NOMO-1 treated with DMSO at 0.1 percent for 48 hours (cell line): Measurements from ENCODE around the gene CCDC178.
A peak's percentile ranks its signal among the peaks of the same experiment; 100 is the strongest.
"Not testable (repeated sequence)": the region's sequence is repeated elsewhere in the genome, so short reads cannot be mapped to it uniquely, and the experiment has no call there.

ENCODE experiments used
- DNase-seq: peaks from one replicate; lab custom pipeline; 2025; ENCODE audit not compliant: unreplicated experiment; lab: John Stamatoyannopoulos, UW

CCDC178 gene

DNA sequence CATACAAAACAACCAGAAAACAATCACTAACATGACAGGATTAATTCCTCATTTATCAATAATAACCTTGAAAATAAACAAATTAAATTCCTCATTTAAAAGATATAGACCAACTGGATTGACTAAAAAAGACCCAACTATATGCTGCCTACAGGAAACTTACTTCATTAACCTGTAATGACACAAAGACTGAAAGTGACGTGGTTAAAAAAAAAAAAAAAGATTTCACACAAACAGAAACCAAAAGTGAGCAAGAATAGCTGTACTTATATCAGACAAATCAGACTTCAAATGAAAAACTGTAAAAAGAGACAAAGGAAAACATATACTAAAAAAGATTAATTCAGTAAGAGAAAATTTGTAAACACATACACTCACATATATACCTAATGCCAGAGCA lies 201.2 kb downstream of the CCDC178 start:
- no peak for DNase-seq

DNA sequence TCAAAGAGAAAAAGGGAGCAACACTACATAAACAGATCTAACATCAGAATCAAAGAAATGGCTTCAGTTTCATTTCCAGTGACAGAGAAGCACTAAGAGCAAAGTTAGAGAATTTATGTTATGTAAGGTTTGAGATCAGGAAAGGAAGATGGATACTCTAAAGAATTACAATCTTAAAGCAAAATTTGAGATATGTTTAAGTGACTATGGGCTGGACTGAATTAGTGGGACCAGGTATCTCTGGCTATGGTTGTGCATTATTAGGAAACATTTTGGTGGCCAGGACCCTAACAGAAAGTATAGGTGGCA lies 208.2 kb downstream of the CCDC178 start:
- no peak for DNase-seq

DNA sequence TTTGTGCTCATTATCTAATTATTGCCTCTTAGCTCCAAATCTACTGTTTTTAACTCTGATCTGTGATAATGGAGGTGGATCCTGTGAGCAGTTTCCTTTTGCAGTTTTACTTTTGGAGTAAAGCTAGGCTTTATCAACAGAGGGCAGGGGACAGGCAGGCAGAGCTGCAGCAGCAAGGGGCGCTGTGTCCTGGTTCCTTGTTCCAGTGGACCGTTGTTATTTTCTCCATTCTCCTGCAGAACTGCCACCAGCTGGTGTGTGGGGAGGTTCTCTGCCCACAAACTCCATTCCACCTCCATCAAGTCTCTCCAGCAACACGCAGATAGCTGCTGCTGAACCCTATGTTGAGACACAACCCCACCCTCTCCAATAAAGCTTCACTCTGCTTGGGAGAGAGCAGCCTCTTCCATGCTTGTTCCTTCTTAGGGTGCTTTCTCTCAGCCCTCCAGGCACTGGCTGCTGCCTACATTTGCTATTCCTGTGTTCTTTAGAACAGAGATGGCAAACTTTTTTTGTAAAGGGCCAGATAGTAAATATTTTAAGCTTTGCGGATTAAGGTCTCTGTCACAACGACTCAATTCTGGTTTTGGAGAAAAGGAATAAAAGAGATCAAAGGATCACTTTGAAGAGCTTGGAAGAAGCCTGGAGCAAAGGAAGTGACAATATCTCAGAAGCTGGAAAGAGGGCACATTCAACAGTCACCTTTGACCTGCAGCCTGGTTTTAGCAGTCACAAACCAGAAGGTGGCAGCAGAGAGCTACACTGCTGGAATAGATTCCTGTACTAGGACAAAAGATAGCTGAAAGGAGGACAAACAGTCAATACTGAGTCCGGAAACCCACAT lies 208.8 kb downstream of the CCDC178 start:
- peak; percentile 39 for DNase-seq

DNA sequence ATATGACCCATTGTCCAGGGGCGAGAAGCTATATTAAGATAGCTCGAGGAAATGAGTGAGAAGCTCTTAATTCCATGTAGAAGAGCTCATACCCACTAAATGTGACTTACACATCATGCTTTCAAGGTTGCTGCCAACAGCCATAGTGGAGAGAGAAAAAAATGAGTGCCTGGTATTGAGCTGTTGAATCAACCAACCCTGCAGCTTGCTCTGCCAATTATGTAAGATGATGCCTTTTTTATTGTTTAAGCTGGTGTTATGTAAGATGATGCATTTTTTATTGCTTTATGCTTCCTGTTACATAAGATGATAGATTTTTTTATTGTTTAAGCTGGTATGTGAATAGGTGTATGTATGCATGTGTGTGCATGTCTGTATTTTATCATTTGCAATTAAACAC lies 228.2 kb downstream of the CCDC178 start:
- no peak for DNase-seq

DNA sequence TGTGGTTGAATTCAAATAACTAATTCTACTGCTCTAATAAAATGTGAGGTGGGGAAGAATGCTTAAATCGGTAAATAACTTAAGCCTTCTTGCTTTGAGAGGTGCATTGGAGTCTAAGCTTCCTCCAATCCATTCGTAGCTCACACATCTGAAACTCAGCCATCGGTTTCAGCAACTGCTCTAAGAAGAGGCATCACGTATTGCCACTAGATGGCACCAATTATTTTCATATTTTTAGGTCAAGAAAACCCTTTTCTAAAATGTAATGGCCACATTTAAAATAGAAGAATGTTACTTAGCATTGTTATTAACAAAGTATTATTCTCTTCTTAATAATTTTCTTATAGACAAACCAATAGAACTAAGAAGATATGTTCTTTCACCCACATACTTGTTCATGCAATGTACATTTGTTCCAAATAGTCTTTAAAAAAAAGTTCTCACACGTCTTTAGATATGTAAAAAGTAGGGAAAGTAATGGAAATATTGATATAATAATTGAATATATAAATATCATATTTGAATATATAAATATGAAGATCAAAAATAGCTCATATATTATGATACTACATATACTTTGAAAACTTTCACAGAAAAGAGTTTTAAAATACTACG lies 229.8 kb downstream of the CCDC178 start:
- DNase-seq, result peak; percentile 2

DNA sequence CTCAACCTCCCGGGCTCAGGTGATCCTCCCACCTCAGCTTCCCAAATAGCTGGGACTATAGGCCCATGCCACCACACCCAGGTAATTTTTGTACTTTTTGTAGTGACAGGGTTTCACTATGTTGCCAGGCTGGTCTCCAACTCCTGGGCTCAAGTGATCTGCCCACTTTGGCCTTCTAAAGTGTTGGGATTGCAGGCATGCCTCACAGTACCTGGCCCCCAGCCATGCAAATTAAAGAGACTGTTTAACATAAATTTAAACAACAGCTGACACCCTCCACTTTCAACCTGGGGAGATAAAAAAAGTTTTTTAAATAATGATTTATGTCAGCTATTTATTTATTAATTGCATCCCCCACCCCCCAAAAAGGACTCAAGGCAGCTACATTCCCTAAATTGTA lies 234.7 kb downstream of the CCDC178 start:
- DNase-seq, result no peak

DNA sequence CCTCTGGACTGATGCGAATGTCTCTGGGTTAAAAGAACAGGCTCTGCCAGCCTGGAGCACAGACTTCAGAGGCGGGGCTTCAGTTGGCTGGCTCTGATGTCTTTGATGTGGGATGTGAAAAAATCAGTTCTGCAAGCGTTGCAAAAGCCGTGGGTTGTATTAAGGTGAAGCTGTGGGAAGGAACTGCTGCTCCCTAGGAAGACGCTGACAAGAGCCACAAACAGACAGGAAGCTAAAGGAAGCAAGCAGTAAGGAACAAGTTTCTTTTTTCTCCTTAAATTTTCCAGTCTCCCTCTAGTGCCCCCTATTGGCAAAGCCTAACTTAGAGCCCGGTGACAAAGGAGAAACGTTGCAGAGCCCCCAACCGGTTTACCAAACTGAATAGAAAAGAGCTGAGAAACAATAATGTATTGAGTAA lies 239.0 kb downstream of the CCDC178 start:
- DNase-seq, result no peak

DNA sequence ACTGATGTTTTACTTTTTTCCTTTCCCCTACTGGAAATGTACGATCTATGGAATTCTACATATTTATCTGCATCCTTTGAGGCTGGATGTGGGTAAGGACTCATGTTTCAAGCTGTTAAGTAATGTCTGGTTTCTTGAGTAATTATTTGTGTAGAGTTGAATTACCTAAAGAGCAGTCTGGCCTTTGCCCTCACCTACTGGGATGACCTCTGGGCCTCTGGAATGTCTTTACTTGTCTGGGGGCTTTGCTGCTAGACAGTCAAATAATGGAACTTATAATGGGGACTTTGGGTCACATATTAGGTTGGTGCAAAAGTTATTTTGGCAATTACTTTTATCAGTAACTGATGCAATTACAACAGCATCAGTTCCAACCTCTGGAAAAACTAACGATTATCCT lies 244.7 kb downstream of the CCDC178 start:
- no peak for DNase-seq

DNA sequence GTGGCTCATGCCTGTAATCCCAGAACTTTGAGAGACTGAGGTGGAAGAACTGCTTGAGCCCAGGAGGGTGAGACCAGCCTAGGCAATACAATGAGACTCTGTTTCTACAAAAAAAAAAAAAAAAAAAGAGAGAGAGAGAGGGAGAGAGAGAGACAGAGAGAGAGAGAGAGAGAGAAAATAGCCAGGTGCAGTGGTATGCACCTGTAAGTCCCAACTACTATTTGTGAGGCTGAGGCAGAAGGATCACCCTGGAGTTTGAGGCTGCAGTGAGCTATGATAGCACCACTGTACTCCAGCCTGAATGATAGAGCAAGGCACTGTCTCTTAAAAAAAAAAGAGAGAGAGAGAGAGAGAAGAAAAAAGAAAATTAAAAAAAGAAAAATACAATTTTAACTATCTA lies 245.7 kb downstream of the CCDC178 start:
- DNase-seq, result no peak

DNA sequence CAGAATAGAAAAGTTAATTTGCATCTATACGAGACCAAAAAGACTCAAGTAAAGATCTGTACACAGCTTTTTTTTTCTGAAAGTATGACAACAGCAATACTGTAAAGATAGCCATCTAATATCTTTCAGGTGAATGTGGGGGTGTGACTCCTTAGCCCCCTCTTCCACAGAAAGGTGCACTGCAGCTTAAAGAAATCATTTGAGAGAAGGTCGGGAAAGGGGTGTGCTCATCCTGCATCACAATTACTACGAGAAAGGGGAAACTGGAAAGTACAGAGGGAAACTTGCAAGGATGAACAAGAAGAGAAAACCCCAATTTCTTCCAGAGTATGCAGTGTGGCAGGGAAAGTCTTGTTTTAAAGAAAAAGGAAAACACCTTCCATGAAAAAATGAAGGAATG lies 255.6 kb downstream of the CCDC178 start:
- no peak for DNase-seq

DNA sequence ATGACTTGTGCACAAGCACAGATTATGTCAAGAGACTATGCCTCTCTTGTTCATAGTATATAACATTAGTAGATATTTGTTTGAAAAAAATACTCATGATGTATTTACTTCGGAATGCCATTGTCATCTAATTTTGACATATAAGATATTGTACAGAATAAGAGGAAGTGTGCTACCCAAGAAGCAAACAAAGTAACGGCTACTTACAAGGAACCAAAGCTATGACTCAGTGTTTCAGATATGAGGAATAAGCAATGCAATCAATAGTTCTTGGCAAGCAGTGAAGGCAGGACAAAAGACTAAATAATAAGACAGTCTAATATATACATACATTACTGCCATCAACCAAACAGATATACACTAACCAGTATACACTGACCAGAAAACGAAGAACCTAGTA lies 256.3 kb downstream of the CCDC178 start:
- DNase-seq, result no peak

DNA sequence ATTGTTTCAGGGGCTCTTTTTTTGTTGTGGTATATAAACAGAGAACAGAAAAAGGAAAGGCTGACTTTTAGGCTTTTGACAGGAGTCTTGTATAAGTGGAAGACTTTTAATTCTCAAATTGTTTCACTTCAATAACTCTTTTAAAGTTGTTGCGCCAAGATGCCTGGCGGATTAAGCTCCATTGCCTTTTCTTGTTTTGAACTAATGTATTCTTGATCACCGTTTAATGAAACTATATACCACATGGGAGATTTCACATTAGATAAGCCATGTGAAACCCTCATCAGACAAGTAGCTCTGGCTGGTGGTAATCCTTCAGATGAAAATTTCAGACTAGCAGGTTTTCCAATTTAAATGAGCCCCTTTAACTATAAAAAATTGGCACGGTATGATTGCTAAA lies 257.4 kb downstream of the CCDC178 start:
- DNase-seq, result no peak

DNA sequence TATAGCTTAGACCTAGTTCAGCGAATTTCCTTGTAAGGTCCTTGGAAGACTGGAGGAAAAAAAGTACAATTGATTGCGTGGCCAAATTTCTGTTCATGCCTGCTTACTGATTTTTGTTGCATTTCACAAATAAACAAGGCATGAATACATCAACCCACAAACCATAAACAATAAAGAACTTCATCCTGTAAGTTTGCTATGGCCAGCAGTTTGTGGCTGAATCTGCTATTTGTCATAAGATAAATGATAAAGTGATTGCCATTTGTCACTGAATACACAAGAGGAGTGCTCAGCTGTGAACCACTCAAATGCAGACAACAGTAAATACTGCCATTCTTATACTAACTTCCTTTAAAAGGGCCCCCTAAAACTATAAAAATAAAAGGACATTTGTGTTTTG lies 259.5 kb downstream of the CCDC178 start:
- DNase-seq, result no peak

DNA sequence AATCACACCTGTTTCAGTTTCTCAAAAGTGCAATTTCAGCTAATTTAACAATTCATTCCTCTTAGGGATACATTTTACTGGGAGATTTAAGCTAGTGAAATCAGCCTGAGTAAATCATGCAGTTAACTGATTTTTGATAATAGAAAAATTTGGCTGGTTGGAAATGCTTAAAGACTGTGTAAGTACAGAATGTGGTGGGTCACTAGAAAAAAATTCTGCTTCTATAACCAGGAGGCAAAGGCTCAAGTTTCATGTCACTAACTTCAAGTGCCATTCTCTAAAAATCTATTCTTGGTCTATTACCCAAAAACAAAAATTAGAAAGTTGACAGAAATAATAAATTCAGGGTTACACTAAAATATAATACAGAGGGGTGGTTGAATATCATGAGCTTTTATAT lies 271.3 kb downstream of the CCDC178 start:
- DNase-seq, result no peak

DNA sequence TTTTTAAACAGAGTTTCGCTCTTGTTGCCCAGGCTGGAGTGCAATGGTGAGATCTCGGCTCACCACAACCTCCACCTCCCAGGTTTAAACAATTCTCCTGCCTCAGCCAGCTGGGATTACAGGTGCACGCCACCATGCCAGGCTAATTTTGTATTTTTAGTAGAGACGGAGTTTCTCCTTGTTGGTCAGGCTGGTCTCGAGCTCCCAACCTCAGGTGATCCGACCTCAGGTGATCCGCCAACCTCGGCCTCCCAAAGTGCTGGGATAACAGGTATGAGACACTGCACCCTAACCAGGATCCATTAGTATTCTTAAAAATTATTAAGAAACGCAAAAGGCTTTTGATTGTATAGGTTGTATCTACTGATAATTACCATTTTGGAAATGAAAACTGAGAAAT lies 276.4 kb downstream of the CCDC178 start:
- not testable (repeated sequence) for DNase-seq

DNA sequence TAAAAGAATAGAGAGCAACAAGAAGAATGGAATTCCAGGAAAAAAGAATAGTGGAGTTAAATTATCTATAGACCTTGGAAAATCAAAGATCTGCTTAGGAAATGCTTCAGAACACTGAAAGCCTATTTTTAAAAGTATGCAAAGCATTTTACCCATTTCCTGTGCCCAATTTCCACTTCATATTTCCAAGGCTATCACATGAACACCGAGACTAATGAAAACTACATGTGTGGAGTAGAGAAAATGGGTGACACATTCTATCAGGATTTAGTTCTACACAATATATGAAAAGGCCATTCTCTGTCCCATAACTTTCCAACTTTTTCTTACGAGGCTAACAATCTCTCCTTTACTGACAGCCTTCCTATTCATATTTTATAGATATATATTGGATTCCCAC lies 279.4 kb downstream of the CCDC178 start:
- DNase-seq, result no peak

DNA sequence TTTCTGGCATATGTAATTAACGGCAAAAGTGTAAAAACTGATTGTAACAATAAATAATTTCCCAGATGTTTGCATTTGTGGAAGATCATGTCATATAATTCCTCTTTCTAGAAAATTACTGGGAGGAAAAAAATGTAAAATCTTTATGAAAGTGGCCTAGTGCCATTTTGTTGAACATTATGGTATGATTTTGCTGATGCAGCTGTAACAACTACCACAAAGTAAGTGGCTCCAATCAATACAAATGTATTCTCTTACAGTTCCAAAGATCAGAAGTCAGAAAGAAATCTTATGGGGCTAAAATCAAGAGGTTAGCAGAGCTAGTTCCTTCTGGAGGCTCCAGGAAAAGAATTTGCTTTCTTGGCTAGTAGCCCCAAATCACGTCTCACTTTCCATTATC lies 281.4 kb downstream of the CCDC178 start:
- no peak for DNase-seq

DNA sequence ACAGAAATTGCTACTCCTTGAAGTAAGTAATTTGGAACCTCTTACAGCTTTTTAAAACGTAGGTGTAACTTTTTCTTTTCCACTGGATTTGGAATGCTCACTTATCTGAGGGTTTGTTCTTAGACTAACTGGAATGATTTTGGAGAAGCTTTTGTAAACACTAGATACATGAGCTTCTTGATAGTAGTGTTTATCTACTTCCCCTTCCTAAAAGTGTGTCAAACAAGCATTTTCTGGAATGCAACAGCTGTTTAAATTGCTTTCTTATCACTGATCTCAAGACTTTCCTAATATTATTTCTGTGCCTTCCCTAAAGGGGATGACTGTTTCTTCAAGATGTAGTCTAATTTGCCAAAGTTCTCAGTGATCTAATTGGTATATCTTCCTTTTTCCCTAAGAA lies 282.6 kb downstream of the CCDC178 start:
- no peak for DNase-seq

DNA sequence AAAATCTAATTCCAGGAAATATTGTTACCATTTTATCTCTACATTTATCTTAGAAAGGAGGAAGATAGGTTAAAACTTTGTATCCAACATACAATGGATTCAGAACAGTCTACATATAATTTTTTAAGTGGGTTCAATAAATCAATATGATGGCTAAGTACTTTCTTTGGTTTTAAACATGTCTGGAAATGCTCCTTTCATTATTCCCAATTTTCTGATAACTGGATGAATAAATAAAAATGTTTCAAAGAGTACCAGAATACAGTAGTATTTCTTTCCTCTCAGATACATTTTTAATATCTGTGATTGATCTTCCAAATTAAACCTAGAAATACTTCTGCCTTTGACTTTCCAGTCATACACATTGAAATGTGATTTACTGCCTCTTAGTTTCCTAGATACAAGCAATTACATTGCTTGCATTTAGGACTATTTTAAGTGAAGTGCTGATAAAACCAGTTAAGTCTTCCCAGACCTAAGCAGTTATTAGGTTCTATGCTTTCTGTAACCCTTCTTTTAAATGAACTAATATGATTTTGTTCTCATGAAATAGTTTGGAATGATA lies 283.5 kb downstream of the CCDC178 start:
- no peak for DNase-seq

DNA sequence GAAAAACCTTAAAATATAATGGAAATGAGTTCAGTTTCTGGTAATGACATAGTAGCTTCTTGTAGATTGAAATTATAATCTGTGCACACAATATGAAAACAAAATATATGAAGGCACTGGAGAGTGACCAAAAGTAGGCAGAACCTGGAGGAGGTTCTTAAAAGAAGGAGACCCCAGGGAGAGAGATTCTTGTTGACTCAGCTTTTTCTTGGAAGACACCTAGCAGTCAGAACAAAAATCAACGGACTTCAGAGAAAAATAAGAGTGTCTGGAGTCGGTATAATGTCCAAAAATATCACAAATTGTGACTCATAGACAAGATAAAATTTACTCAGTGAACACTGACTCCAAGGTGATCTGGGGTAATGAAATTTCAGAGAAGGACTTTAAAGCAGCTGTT lies 286.5 kb downstream of the CCDC178 start:
- no peak for DNase-seq

DNA sequence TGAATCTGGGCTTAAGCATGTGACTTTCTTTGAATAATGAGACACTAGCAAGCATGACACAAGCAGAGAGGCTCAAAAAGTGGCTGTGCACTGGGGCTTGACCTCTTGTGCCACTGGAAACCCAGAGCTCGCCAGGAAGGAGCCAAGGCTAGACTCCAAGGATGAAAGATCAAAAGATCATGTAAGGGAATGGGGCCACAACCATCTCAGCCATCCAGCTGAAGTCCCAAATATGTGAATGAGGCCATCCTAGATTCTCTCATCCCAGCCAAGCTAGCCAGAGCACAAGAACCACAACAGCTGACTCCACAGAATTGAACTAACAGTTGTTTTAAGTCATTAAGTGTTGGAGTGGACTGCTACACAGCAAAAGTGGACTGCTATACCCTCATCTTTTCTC lies 288.1 kb downstream of the CCDC178 start:
- no peak for DNase-seq

DNA sequence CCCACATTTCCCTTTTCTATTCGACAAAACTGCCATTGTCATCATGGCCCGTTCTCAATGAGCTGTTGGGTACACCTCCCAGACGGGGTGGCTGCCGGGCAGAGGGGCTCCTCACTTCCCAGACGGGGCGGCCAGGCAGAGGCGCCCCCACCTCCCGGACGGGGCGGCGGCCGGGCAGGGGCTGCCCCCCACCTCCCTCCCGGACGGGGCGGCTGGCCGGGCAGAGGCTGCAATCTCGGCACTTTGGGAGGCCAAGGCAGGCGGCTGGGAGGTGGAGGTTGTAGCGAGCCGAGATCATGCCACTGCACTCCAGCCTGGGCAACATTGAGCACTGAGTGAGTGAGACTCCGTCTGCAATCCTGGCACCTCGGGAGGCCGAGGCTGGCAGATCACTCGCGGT lies 292.7 kb downstream of the CCDC178 start:
- not testable (repeated sequence) for DNase-seq

DNA sequence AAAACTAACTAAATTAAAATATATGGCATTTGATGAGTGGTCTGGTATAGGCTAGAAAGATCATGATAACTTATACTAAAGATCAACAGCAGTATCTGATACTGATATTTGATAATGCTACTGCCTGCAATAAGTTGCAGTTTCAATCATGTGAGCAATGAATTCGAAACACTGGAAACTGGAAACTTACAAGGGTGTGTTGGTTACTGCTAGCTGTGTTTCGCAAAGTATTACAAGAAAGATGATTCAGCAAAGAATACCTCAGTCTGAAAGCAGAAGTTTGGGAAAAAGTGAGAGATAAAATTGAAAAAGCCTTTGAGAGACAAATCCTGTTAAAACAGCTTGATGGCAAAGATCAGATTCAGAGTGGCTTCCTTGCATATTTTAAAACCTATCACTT lies 294.5 kb downstream of the CCDC178 start:
- DNase-seq, result peak; percentile 41
